Left renal cortex interstitium (tissue), 4 donors: ENCODE results near the gene NFILZ. TPM values are rescaled to one million over a fixed set of nuclear protein-coding genes. Genes with fewer than 3 reads are reported as not detected.
"Not testable (repeated sequence)": the region's sequence is repeated elsewhere in the genome, so short reads cannot be mapped to it uniquely, and the experiment has no call there.

Experiments used
- DNase-seq, 4 donors: peaks; one replicate each; pipeline ENCODE4 v3.0.0-alpha.2; 2013; ENCODE audit warnings: low read depth in 4 of 4, low spot score in 2 of 4, missing footprints in 1 of 4
- polyA plus RNA-seq, 4 donors: library from polyadenylated mRNA; unstranded; fragments of 120-200 nt; gene quantifications; one replicate each; pipeline ENCODE4 v1.2.1, GENCODE V29; 2013; ENCODE audit not compliant: insufficient read length in 4 of 4

The NFILZ gene
- polyA plus RNA-seq, 4 donors = not detected

GRCh38 chr19:8611391-8611876, 19.0 kb upstream of the NFILZ start:
- DNase-seq = no peak

GRCh38 chr19:8611877-8612806, 18.3 kb upstream of the NFILZ start:
- DNase-seq = no peak

- DNase-seq = no peak
These were observed 17.6 kb upstream of the NFILZ start for GRCh38 chr19:8612807-8613171.

- no peak for DNase-seq
These were observed 16.0 kb upstream of the NFILZ start for GRCh38 chr19:8614455-8614854.

GRCh38 chr19:8615024-8615423, 15.4 kb upstream of the NFILZ start:
- DNase-seq = no peak

GRCh38 chr19:8615813-8616596, 14.4 kb upstream of the NFILZ start:
- peak in 1 of 4 donors; percentile 44 for DNase-seq

GRCh38 chr19:8616861-8617260, 13.6 kb upstream of the NFILZ start:
- no peak for DNase-seq

GRCh38 chr19:8617325-8617724, 13.1 kb upstream of the NFILZ start:
- not testable (repeated sequence) for DNase-seq

- no peak for DNase-seq
These were observed 12.4 kb upstream of the NFILZ start for GRCh38 chr19:8617984-8618383.

GRCh38 chr19:8618751-8619150, 11.7 kb upstream of the NFILZ start:
- DNase-seq = no peak

GRCh38 chr19:8622886-8623285, 7.5 kb upstream of the NFILZ start:
- DNase-seq = not testable (repeated sequence)

- DNase-seq = no peak
These were observed 3.6 kb upstream of the NFILZ start for GRCh38 chr19:8626842-8627241.

- DNase-seq = no peak
These were observed 1.2 kb upstream of the NFILZ start for GRCh38 chr19:8629184-8629583.

GRCh38 chr19:8630796-8631424, 477 bp downstream of the NFILZ start:
- no peak for DNase-seq

GRCh38 chr19:8631425-8631819, 989 bp downstream of the NFILZ start:
- DNase-seq = no peak

- no peak for DNase-seq
These were observed 5.0 kb downstream of the NFILZ start for GRCh38 chr19:8635422-8635821.

GRCh38 chr19:8637070-8637469, 6.6 kb downstream of the NFILZ start:
- not testable (repeated sequence) for DNase-seq

- no peak for DNase-seq
These were observed 7.7 kb downstream of the NFILZ start for GRCh38 chr19:8638078-8638619.

- no peak for DNase-seq
These were observed 9.5 kb downstream of the NFILZ start for GRCh38 chr19:8639821-8640401.

- no peak for DNase-seq
These were observed 10.1 kb downstream of the NFILZ start for GRCh38 chr19:8640402-8641004.
